Measurements from ENCODE around the gene CCDC171.

DNA sequence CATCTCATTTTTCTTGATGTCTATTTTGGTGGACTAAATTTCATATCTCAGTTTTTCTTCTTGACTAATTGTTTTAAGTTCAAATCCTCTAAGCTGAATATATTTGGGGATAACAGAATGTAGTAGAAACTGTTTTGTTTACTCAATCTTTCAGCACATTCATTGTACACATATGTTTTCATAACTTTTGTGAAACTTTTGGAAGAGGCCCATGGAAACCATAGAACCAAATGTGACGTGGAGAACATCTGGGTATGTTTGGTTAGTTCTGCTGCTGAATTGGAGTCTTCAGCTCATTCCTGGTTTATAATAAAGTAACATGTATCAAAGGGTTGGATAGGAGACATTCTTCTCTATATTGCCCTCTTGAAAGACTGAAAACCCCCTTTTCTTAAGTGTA is 88.4 kb downstream of the CCDC171 start:
- TF ChIP-seq TBL1XR1 (IDR thresholded peaks at IDR 0.05; ENCODE audit: low read depth, low read length) (no peak), ZBED1 (IDR thresholded peaks at IDR 0.05; ENCODE audit: borderline replicate concordance) (no peak), ZNF207 (IDR thresholded peaks at IDR 0.05; ENCODE audit: borderline replicate concordance) (no peak), FOXM1 (IDR thresholded peaks at IDR 0.05; ENCODE audit: low read depth, low read length) (no peak)
- TF ChIP-seq, protein P1, sequence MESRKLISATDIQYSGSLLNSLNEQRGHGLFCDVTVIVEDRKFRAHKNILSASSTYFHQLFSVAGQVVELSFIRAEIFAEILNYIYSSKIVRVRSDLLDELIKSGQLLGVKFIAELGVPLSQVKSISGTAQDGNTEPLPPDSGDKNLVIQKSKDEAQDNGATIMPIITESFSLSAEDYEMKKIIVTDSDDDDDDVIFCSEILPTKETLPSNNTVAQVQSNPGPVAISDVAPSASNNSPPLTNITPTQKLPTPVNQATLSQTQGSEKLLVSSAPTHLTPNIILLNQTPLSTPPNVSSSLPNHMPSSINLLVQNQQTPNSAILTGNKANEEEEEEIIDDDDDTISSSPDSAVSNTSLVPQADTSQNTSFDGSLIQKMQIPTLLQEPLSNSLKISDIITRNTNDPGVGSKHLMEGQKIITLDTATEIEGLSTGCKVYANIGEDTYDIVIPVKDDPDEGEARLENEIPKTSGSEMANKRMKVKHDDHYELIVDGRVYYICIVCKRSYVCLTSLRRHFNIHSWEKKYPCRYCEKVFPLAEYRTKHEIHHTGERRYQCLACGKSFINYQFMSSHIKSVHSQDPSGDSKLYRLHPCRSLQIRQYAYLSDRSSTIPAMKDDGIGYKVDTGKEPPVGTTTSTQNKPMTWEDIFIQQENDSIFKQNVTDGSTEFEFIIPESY (IDR thresholded peaks at IDR 0.05), result no peak

Measured in GM12878 (cell line).